IMR-90 (cell line): ENCODE measurements around the gene KDM6A. TPM values are rescaled to one million over a fixed set of nuclear protein-coding genes. Genes with fewer than 3 reads are reported as not detected.

Source experiments
- ATAC-seq: fragments of 200-7000 bp; cut with Tn5 transposase; 2 replicates; pipeline ENCODE4 v1.9.1; 2020; ENCODE audit warnings: low read depth, mild to moderate bottlenecking, moderate library complexity
- BruUV-seq: library from RNA; stranded (reverse); fragments of 400-500 nt; replicated peaks from 2 replicates; lab custom pipeline; 2021; lab: Mats Ljungman, UMichigan
- CTCF ChIA-PET: fragments of 300-600 bp; formaldehyde crosslinking; extraction: SDS; loops from one replicate; lab custom pipeline; 2021; ENCODE audit warnings: antibody characterized with exemption; lab: Yijun Ruan, JAX
- POLR2A ChIA-PET: fragments of 300-600 bp; sonication (Branson Sonifier 250); formaldehyde crosslinking; loops from one replicate; lab custom pipeline; 2022; ENCODE audit warnings: antibody characterized with exemption; ENCODE audit not compliant: unreplicated experiment; lab: Charles Lee
- DNase-seq: peaks from one replicate; pipeline ENCODE4 v3.0.0; 2013
- H2AFZ ChIP-seq: replicated peaks from 2 replicates; pipeline ENCODE3; 2013; ENCODE audit warnings: low read length, mild to moderate bottlenecking; ENCODE audit not compliant: poor library complexity
- H2AK5ac ChIP-seq: 2 replicates; pipeline ENCODE4 v1.6.1; 2013; ENCODE audit warnings: low read depth, low read length, inconsistent platforms
- H2AK9ac ChIP-seq: replicated peaks from 2 replicates; pipeline ENCODE3; 2013; ENCODE audit warnings: mild to moderate bottlenecking, low read depth, low read length, moderate library complexity; ENCODE audit not compliant: poor library complexity
- H2BK120ac ChIP-seq: 2 replicates; pipeline ENCODE4 v1.6.1; 2013; ENCODE audit warnings: low read depth, low read length, inconsistent platforms
- H2BK15ac ChIP-seq: 3 replicates; pipeline ENCODE4 v1.6.1; 2013; ENCODE audit warnings: low read depth, low read length, inconsistent platforms
- H2BK20ac ChIP-seq: 2 replicates; pipeline ENCODE4 v1.6.1; 2013; ENCODE audit warnings: low read depth, mild to moderate bottlenecking, inconsistent platforms, low read length, moderate library complexity
- H2BK5ac ChIP-seq: 2 replicates; pipeline ENCODE4 v1.6.1; 2013; ENCODE audit warnings: mild to moderate bottlenecking, low read depth, low read length, inconsistent platforms; ENCODE audit not compliant: poor library complexity, severe bottlenecking
- H3K14ac ChIP-seq: replicated peaks from 2 replicates; pipeline ENCODE4 v1.6.1; 2013; ENCODE audit warnings: low read depth, low read length, inconsistent platforms
- H3K18ac ChIP-seq: 2 replicates; pipeline ENCODE4 v1.6.1; 2013; ENCODE audit warnings: low read depth, low read length, control low read depth
- H3K23ac ChIP-seq: 2 replicates; pipeline ENCODE4 v1.6.1; 2013; ENCODE audit warnings: low read depth, low read length, inconsistent platforms
- H3K27ac ChIP-seq: 2 replicates; pipeline ENCODE4 v1.5.1; 2013; ENCODE audit warnings: mild to moderate bottlenecking, control low read depth, low read length; ENCODE audit not compliant: insufficient read depth
- H3K27me3 ChIP-seq: 2 replicates; pipeline ENCODE4 v1.6.1; 2013; ENCODE audit warnings: low read length; ENCODE audit not compliant: control insufficient read depth, insufficient read depth
- H3K36me3 ChIP-seq: 2 replicates; pipeline ENCODE4 v1.6.1; 2013; ENCODE audit warnings: low read length, mixed read lengths; ENCODE audit not compliant: control insufficient read depth, insufficient read depth
- H3K4ac ChIP-seq: 2 replicates; pipeline ENCODE4 v1.6.1; 2013; ENCODE audit warnings: low read depth, low read length, inconsistent platforms
- H3K4me1 ChIP-seq: 2 replicates; pipeline ENCODE4 v1.6.1; 2013; ENCODE audit warnings: low read length, mixed read lengths; ENCODE audit not compliant: control insufficient read depth, insufficient read depth
- H3K4me2 ChIP-seq: 2 replicates; pipeline ENCODE4 v1.6.1; 2013; ENCODE audit warnings: low read depth, mild to moderate bottlenecking, control low read depth, low read length, moderate library complexity
- H3K4me3 ChIP-seq: 2 replicates; pipeline ENCODE4 v1.5.1; 2013; ENCODE audit warnings: low read depth, mild to moderate bottlenecking, control low read depth, low read length, moderate library complexity; ENCODE audit not compliant: insufficient read depth
- H3K56ac ChIP-seq: 2 replicates; pipeline ENCODE4 v1.6.1; 2013; ENCODE audit warnings: low read length, inconsistent platforms; ENCODE audit not compliant: insufficient read depth; ENCODE audit errors: extremely low read depth
- H3K79me1 ChIP-seq, 2 experiments: 2 replicates each; pipeline ENCODE4 v1.6.1; 2013; ENCODE audit warnings: low read length in 2 of 2, inconsistent platforms in 1 of 2, low read depth in 1 of 2
- H3K9ac ChIP-seq: 2 replicates; pipeline ENCODE4 v1.6.1; 2013; ENCODE audit warnings: low read depth, low read length, control low read depth
- H3K9me1 ChIP-seq: 2 replicates; pipeline ENCODE4 v1.6.1; 2013; ENCODE audit warnings: low read length, inconsistent platforms; ENCODE audit not compliant: insufficient read depth
- H3K9me3 ChIP-seq: 2 replicates; pipeline ENCODE4 v1.6.1; 2013; ENCODE audit warnings: low read length; ENCODE audit not compliant: control insufficient read depth, insufficient read depth
- H4K20me1 ChIP-seq: 2 replicates; pipeline ENCODE4 v1.6.1; 2013; ENCODE audit warnings: low read length, inconsistent platforms; ENCODE audit not compliant: insufficient read depth
- H4K5ac ChIP-seq: 2 replicates; pipeline ENCODE4 v1.6.1; 2013; ENCODE audit warnings: mild to moderate bottlenecking, low read depth, low read length, control low read depth
- H4K8ac ChIP-seq, 2 experiments: 2 replicates each; pipeline ENCODE4 v1.6.1; 2013; ENCODE audit warnings: low read depth in 2 of 2, low read length in 2 of 2, control low read depth in 1 of 2, inconsistent platforms in 1 of 2
- H4K91ac ChIP-seq: 2 replicates; pipeline ENCODE4 v1.6.1; 2013; ENCODE audit warnings: low read depth, low read length, inconsistent platforms; ENCODE audit not compliant: insufficient read depth
- BHLHE40 ChIP-seq: fragments of 150-350 bp; IDR thresholded peaks from 2 replicates; pipeline ENCODE4 v1.6.1; 2016; ENCODE audit warnings: mild to moderate bottlenecking, low read depth, low read length
- CEBPB ChIP-seq: IDR thresholded peaks from 2 replicates; pipeline ENCODE4 v1.6.1; 2012; ENCODE audit warnings: low read depth, low read length, improper control_type of control experiment
- CHD1 ChIP-seq: IDR thresholded peaks from 2 replicates; pipeline ENCODE4 v1.6.1; 2012; ENCODE audit warnings: low read depth, low read length, improper control_type of control experiment
- CTCF ChIP-seq: conservative IDR thresholded peaks from 2 replicates; pipeline ENCODE4 v1.5.1; 2012; ENCODE audit warnings: mild to moderate bottlenecking, low read depth, low read length, improper control_type of control experiment
- ELK1 ChIP-seq: fragments of 150-350 bp; IDR thresholded peaks from 2 replicates; pipeline ENCODE4 v1.6.1; 2016; ENCODE audit warnings: low read depth, mild to moderate bottlenecking, low read length, moderate library complexity, borderline replicate concordance
- FOS ChIP-seq: fragments of 150-350 bp; IDR thresholded peaks from 2 replicates; pipeline ENCODE4 v1.6.1; 2016; ENCODE audit warnings: low read depth, low read length
- MAFK ChIP-seq: IDR thresholded peaks from 2 replicates; pipeline ENCODE4 v1.6.1; 2012; ENCODE audit warnings: low read depth, low read length, improper control_type of control experiment
- MAZ ChIP-seq: IDR thresholded peaks from 2 replicates; pipeline ENCODE4 v1.6.1; 2012; ENCODE audit warnings: low read depth, mild to moderate bottlenecking, low read length, improper control_type of control experiment, moderate library complexity, borderline replicate concordance
- MXI1 ChIP-seq: IDR thresholded peaks from 2 replicates; pipeline ENCODE4 v1.6.1; 2012; ENCODE audit warnings: low read depth, mild to moderate bottlenecking, low read length, moderate library complexity, borderline replicate concordance
- NFE2L2 ChIP-seq: fragments of 150-350 bp; IDR thresholded peaks from 2 replicates; pipeline ENCODE4 v1.6.1; 2016; ENCODE audit warnings: low read depth, mild to moderate bottlenecking, low read length
- POLR2A ChIP-seq: IDR thresholded peaks from 2 replicates; pipeline ENCODE4 v1.6.1; 2012; ENCODE audit warnings: mild to moderate bottlenecking, low read depth, low read length
- RAD21 ChIP-seq: IDR thresholded peaks from 2 replicates; pipeline ENCODE4 v1.6.1; 2012; ENCODE audit warnings: low read length, improper control_type of control experiment
- RCOR1 ChIP-seq: IDR thresholded peaks from 2 replicates; pipeline ENCODE4 v1.6.1; 2012; ENCODE audit warnings: mild to moderate bottlenecking, low read length, improper control_type of control experiment; ENCODE audit not compliant: insufficient replicate concordance
- RFX5 ChIP-seq: IDR thresholded peaks from 2 replicates; pipeline ENCODE4 v1.8.0; 2012; ENCODE audit warnings: low read depth, mild to moderate bottlenecking, low read length, moderate library complexity
- SMC3 ChIP-seq: fragments of 150-350 bp; IDR thresholded peaks from 2 replicates; pipeline ENCODE4 v1.6.1; 2016; ENCODE audit warnings: low read depth, mild to moderate bottlenecking, antibody characterized with exemption, low read length, moderate library complexity
- USF2 ChIP-seq: fragments of 150-350 bp; IDR thresholded peaks from 2 replicates; pipeline ENCODE4 v1.6.1; 2017; ENCODE audit warnings: mild to moderate bottlenecking, antibody characterized with exemption, low read length, low read depth
- WGBS, 2 experiments: methylation state at CpG; one replicate each; pipeline versions ENCODE4 v1.1.5 to v1.1.7; 2013; ENCODE audit warnings: missing lambda C conversion rate in 2 of 2; ENCODE audit not compliant: insufficient read length in 1 of 2; ENCODE audit errors: extremely low coverage in 2 of 2; 5-methylcytosine and 5-hydroxymethylcytosine counted together
- dilution Hi-C: fragments of 300-500 bp; cut with HindIII; formaldehyde crosslinking; loops from one replicate; pipeline ENCODE4 v1.14.3; 2018; ENCODE audit warnings: low sequenced_read_pairs; ENCODE audit not compliant: unreplicated experiment
- in situ Hi-C: fragments of 300-500 bp; cut with MboI; formaldehyde crosslinking; loops from 3 replicates; pipeline ENCODE4 v1.14.3; 2019; ENCODE audit warnings: low sequenced_read_pairs, inconsistent platforms, mixed read lengths
- intact Hi-C: fragments of 100-400 bp; cut with micrococcal nuclease; formaldehyde crosslinking; loops from 2 replicates; pipeline ENCODE4 v1.10.0; 2022
- polyA plus RNA-seq, 3 experiments: library from polyadenylated mRNA; depleted of rRNA; stranded (reverse); fragments of >200 nt; gene quantifications; 2 replicates each; pipeline ENCODE4 v1.2.3, GENCODE V29; 2012; ENCODE audit warnings: low replicate concordance in 1 of 3
- total RNA-seq: library from RNA; depleted of rRNA; stranded (reverse); fragments of >200 nt; gene quantifications from 2 replicates; pipeline ENCODE4 v1.2.3, GENCODE V29; 2012

The KDM6A gene
- total and polyA plus RNA-seq, 2 of the 4 experiments (the other 2 are of a cell fraction) = 11.7 to 24.9 TPM

GRCh38 chrX:45110494-45110893 is 237.5 kb downstream of the KDM6A start:
- no peak for TF ChIP-seq RFX5
- TF ChIP-seq RCOR1 = no peak
- TF ChIP-seq SMC3 = no peak
- no peak for TF ChIP-seq MXI1
- TF ChIP-seq CTCF = no peak
- no peak for TF ChIP-seq CEBPB
- TF ChIP-seq MAFK = no peak
- no peak for TF ChIP-seq POLR2A
- no peak for TF ChIP-seq RAD21
- TF ChIP-seq MAZ = no peak
- no peak for TF ChIP-seq USF2
- no peak for TF ChIP-seq BHLHE40
- TF ChIP-seq ELK1 = no peak
- no peak for TF ChIP-seq CHD1
- TF ChIP-seq NFE2L2 = no peak
- TF ChIP-seq FOS = no peak
- in situ Hi-C loops (no loop called here), dilution Hi-C loops (no loop called here), intact Hi-C loops (no loop called here)
- peaks cover 10% of the 10 kb centered on the region for H3K36me3 ChIP-seq
- no peak overlapping the region for H2BK20ac ChIP-seq
- no peaks in the 10 kb centered on the region for H3K9me1 ChIP-seq
- no peaks in the 10 kb centered on the region for H3K4me1 ChIP-seq
- no peak overlapping the region for H4K8ac ChIP-seq
- H3K4me2 ChIP-seq = no peak overlapping the region
- no peak overlapping the region for H3K56ac ChIP-seq
- no TSS peak for BruUV-seq
- H4K20me1 ChIP-seq = no peaks in the 10 kb centered on the region
- ATAC-seq (no peak), DNase-seq (no peak)
- no peak overlapping the region for H3K23ac ChIP-seq
- no peaks in the 10 kb centered on the region for H3K27me3 ChIP-seq
- no peak overlapping the region for H3K4me3 ChIP-seq
- no peak overlapping the region for H3K18ac ChIP-seq
- H3K14ac ChIP-seq = no peak overlapping the region
- no peak overlapping the region for H2BK5ac ChIP-seq
- no peak overlapping the region for H2AFZ ChIP-seq
- H2AK5ac ChIP-seq = no peak overlapping the region
- H3K4ac ChIP-seq = no peak overlapping the region
- H3K79me1 ChIP-seq = no peaks in the 10 kb centered on the region
- H3K9me3 ChIP-seq = no peaks in the 10 kb centered on the region
- H3K27ac ChIP-seq = no peak overlapping the region
- no CpG with 5 or more reads among the region's 3 CpGs for WGBS, 2 experiments
- H2BK15ac ChIP-seq = no peak overlapping the region
- H2BK120ac ChIP-seq = no peak overlapping the region
- H2AK9ac ChIP-seq = no peak overlapping the region
- CTCF ChIA-PET = interaction anchor here (0.8 kb wide), 1 partner anchor 76 kb away, joined by 3 read pairs; no protein-coding TSS in a partner anchor
- no peak overlapping the region for H4K5ac ChIP-seq
- no peak overlapping the region for H3K9ac ChIP-seq
- H4K91ac ChIP-seq = no peak overlapping the region
- POLR2A ChIA-PET = no interaction called here
